GM19193 (cell line): Measurements from ENCODE around the gene GPC1.

Experiments used
- POLR2A ChIP-seq: IDR thresholded peaks from 4 replicates; pipeline ENCODE4 v1.6.1; 2011; ENCODE audit not compliant: insufficient read depth, insufficient read length; ENCODE audit errors: extremely low read depth

Gene GPC1

GRCh38 chr2:240457223-240458043 lies 22.0 kb downstream of the GPC1 start:
- TF ChIP-seq POLR2A = no peak

- no peak for TF ChIP-seq POLR2A
Measured at GRCh38 chr2:240458044-240458899, 22.8 kb downstream of the GPC1 start.

DNA sequence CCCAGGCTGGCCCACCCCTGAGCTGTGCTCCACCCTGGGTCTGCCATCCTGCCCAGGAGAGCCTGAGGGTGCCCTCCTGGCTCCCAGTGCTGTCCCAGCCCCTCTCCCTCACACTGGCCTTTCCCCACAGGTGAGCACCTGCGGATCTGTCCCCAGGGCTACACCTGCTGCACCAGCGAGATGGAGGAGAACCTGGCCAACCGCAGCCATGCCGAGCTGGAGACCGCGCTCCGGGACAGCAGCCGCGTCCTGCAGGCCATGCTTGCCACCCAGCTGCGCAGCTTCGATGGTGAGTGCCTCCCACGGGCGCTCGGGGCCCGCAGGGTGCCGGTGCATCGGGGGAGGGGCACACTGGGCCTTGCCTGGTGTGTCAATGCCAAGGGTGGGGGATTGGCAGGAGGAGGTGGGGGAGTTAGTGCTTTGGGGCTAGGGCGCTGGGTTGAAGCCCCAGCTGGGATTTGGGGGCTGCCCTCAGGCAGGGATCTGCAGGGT lies 23.5 kb downstream of the GPC1 start:
- TF ChIP-seq POLR2A = no peak

DNA sequence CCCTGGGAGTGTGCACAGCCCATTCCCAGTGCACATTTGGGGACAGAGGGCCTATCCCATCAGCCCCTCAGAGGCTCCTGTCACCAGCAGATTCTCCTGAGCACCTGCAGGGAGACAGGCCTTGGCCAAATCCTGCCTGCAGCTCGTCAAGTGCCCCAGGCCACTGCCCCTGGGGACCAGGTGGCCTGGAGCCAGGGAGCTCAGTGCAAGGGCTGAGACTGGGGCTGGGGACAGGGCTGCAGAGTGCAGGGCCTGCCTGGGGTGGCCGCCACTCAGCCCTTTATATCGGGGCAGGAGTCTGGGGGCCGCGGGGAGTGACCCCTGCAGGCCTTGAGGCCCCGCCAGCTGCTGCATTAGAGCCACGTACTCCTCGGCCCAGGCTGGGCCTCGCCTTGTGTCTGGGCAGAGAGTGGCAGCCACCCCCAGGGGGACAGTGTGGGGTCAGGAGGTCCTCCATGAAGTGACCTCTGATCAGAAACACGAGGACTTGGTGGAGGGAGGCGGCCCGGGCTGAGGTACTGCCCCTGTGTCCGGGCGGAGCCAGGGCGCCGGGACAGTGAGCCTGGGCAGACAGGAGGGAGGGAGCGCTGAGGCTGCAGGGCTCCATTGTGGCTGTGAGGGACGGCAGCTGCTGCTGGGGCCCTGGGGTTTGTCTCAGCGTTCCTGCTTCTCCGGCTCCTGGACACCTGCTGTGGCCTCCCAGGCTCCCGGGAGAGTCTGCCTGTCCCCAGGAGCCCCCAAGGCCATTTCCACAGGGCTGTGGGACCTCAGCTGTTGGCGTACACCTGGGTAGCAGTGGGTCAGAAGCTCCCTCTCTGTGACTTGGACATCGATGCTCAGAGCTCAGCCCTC lies 24.2 kb downstream of the GPC1 start:
- TF ChIP-seq POLR2A = no peak

DNA sequence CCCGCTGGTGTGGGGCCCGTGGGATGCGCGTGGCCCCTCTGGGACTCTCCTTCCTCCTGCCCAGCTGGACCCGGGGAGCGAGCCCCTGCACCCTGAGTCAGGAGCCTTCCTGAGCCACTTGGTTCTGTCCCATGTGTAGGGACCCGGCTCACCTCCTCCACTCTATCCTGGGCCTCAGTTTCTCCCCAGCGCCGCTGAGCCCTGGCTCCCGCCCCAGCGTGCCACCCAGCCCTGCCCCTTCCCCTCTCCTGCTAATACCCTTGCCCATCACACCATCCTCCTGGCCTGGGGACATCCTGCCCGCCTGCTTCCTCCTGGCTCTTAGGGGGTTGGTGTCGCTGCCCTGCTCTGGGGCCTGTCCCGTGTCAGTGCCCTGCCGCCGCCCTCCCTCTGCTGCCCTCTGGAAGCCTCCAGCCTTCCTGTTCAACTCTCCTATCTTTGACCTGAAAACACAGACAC lies 24.8 kb downstream of the GPC1 start:
- TF ChIP-seq POLR2A = no peak

DNA sequence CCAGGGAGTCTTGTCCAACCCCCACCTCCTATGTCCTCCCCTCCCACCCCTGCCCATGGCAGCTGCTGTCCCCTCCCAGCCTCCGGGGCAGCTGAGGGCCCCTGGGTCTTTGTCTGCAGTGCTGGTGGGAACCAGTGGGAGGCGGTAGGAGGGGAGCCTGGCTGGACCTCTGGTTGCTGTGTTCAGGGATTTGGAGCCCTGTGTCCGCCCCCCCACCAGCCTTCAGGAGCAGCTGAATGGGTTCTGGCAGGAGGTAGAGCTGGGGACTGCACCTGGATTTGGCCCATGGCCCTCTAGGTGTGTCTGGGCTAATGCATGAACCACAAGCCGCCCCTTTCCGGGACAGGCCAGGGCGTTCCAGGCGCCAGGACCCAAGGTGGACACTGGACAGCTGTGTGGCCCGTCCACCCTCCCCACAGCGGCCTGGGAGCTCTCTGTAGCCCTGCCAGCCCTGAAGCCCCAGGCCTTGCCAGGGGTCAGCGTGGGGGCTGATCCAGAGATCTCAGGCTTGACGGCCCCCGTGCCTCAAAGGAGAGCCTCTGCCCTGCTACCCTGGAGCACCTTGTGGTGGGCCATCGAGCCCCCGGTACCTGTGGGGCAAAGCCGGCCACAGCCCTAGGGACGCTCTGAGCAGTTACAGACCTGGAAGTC lies 25.4 kb downstream of the GPC1 start:
- no peak for TF ChIP-seq POLR2A

DNA sequence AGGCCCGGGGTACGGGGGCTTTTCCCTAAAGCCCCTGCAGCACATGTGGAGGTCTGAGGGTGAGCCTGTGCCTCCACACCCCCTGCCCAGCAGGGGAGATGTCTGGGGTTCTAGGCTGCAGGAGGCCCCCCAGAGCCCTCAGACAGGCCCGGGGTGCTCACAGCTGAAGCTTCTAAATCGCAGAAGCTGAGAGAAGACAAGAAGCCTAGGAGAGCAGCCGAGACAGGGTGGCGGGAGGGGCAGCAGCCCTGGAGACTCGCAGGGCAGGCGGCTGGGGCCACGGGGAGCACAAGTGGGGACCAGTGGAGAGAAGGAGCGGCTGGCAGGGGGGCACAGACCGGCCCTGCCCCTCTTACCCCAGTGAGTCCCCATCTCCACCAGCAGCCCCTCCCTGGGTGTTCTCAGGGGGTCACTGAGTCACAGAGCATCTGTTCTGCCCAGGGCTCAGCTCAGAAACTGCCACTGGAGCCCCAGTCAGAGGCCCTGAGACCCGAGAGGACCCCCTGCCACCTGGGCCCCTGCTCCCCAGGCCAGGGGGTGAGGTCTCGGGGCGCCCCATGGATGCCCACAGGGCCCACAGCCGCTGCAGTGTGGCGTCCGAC lies 26.1 kb downstream of the GPC1 start:
- no peak for TF ChIP-seq POLR2A

GRCh38 chr2:240462073-240462706 lies 26.7 kb downstream of the GPC1 start:
- no peak for TF ChIP-seq POLR2A

DNA sequence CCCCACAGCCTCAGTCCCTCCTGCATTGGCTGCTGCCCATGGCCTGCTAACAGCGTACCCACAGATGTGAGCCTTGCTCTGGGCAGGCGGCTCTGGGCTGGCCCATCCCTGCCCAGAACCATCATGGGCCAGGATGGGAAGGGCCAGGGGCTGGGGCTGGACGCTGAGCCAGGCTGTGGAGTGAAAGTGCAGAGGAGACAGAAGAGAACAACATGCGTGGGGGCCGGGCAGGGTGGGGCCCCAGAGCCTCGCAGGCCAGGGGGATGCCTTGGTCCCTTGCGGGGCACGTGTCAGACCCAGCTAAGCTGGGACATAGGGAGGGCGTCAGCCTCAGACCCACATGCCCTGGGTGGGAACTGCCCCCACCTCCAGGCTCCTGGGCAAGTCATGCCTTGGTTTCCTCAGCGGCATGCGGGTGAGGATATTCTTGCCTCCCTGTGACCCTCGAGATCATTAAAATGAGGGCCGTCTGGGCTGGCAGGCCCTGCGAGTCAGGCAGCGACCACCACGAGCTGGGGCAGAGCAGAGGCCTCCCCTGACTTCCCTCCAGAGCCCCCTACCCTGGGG lies 27.3 kb downstream of the GPC1 start:
- TF ChIP-seq POLR2A = no peak

DNA sequence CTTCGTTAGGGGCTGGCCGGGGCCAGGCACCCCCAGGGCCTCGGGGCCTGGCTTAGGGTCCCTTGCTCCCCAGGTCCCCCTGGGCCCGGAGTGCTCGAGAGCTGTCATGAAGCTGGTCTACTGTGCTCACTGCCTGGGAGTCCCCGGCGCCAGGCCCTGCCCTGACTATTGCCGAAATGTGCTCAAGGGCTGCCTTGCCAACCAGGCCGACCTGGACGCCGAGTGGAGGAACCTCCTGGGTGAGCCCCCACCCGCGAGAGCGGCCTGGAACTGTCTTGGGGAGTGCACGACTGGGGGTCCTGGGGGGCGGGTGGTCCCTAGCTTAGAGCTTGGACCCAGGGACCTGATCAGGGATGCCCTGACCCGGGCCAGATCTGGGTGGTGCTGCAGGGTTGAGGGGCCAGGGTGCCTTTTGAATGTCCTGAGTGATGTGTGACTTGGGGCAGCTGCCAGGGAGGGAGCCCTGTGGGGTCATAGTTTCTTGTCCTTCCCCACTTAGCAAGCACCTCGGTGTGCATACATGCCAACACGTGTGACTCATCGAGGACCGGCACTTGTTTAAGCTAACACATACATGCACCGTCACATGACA lies 27.9 kb downstream of the GPC1 start:
- no peak for TF ChIP-seq POLR2A

DNA sequence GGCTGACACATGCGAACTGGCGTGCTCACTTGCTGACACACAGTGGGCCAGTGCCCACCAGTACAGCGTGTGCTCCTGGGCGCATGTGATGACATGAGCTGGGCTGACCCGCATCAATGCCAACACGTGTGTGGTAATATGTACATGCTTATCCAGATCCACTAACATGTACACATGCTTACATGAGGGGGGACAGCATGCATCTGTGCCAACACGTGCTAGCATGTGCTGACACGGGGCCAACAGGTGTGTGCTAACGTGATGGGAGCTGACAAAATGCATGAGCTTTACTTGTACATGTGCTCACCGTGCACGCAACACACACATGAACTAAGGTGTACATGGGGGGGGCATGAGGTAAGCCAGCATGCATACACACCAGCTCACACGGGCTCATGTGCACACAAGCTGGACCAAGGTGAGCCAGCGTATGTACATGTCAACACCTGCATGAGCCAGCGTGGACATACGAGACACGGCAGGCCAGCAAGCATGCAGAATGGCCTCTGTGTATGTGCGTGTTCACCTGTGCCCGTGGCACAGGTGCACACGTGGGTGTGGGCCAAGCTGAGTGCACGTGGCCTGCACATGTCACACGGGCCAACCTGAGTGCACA lies 28.5 kb downstream of the GPC1 start:
- TF ChIP-seq POLR2A = no peak

DNA sequence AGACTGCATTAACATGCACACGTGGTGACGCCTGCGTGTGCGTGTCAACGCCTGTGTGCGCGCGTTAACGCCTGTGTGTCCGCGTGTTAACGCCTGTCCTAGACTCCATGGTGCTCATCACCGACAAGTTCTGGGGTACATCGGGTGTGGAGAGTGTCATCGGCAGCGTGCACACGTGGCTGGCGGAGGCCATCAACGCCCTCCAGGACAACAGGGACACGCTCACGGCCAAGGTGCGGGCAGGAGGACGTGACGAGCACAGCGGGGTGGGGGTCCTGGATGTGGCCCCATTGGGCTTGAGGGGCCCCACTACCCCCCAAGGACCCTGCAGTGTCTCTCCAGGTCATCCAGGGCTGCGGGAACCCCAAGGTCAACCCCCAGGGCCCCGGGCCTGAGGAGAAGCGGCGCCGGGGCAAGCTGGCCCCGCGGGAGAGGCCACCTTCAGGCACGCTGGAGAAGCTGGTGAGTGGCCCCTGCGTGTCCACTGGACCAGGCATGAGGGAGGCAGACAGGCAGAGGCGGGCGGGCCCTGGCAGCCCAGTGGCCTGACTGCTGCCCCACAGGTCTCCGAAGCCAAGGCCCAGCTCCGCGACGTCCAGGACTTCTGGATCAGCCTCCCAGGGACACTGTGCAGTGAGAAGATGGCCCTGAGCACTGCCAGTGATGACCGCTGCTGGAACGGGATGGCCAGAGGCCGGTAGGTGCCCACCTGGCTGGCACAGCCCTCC lies 29.2 kb downstream of the GPC1 start:
- TF ChIP-seq POLR2A = no peak

GRCh38 chr2:240465268-240465764 lies 29.9 kb downstream of the GPC1 start:
- no peak for TF ChIP-seq POLR2A
